CD8-positive, alpha-beta memory T cell (primary cell): ENCODE data around the gene TMEM135. TPM values are rescaled to one million over a fixed set of nuclear protein-coding genes. Genes with fewer than 3 reads are reported as not detected.

Source experiments
- CTCF ChIA-PET: fragments of 350-600 bp; sonication (Branson Sonifier 250); formaldehyde crosslinking; loops from one replicate; lab custom pipeline; 2021; ENCODE audit warnings: antibody characterized with exemption; lab: Charles Lee
- POLR2A ChIA-PET: fragments of 350-600 bp; sonication (Branson Sonifier 250); formaldehyde crosslinking; loops from one replicate; lab custom pipeline; 2021; ENCODE audit warnings: antibody characterized with exemption; lab: Charles Lee
- DNase-seq, 5 donors: peaks; one replicate each; pipeline versions ENCODE4 v3.0.0 to v3.0.0-alpha.2; 2020 to 2022; ENCODE audit warnings: mixed read lengths in 1 of 5
- H3K27ac ChIP-seq: one replicate; pipeline ENCODE4 v1.7.0; 2013; ENCODE audit warnings: low read depth, mild to moderate bottlenecking, low read length, moderate library complexity
- H3K27me3 ChIP-seq: 2 replicates; pipeline ENCODE4 v1.7.0; 2013; ENCODE audit warnings: low read length, mild to moderate bottlenecking; ENCODE audit not compliant: insufficient read depth, poor library complexity, severe bottlenecking
- H3K36me3 ChIP-seq: 2 replicates; pipeline ENCODE4 v1.7.0; 2013; ENCODE audit warnings: mild to moderate bottlenecking, low read length, moderate library complexity; ENCODE audit not compliant: insufficient read depth
- H3K4me1 ChIP-seq: 2 replicates; pipeline ENCODE4 v1.7.0; 2013; ENCODE audit warnings: mild to moderate bottlenecking, low read length, moderate library complexity; ENCODE audit not compliant: insufficient read depth
- H3K4me3 ChIP-seq: 2 replicates; pipeline ENCODE4 v1.7.0; 2013; ENCODE audit warnings: mild to moderate bottlenecking, low read length
- H3K9me3 ChIP-seq: 2 replicates; pipeline ENCODE4 v1.7.0; 2013; ENCODE audit warnings: mild to moderate bottlenecking, low read length
- H3K27ac Mint-ChIP-seq, 8 donors: one replicate each; pipeline ENCODE4 v1.8.0; 2020 to 2021; ENCODE audit warnings: mixed read lengths in 8 of 8, mild to moderate bottlenecking in 6 of 8, inconsistent platforms in 3 of 8, moderate library complexity in 3 of 8
- H3K27me3 Mint-ChIP-seq, 2 donors: one replicate each; pipeline ENCODE4 v1.8.0; 2020 to 2021; ENCODE audit warnings: mixed read lengths in 2 of 2, mild to moderate bottlenecking in 1 of 2, moderate library complexity in 1 of 2
- H3K36me3 Mint-ChIP-seq, 3 donors: one replicate each; pipeline ENCODE4 v1.8.0; 2020 to 2021; ENCODE audit warnings: mixed read lengths in 3 of 3, inconsistent platforms in 1 of 3, mild to moderate bottlenecking in 1 of 3
- H3K4me1 Mint-ChIP-seq, 3 donors: one replicate each; pipeline ENCODE4 v1.8.0; 2020 to 2021; ENCODE audit warnings: mixed read lengths in 3 of 3, inconsistent platforms in 1 of 3, mild to moderate bottlenecking in 1 of 3
- H3K4me3 Mint-ChIP-seq, 7 donors: one replicate each; pipeline ENCODE4 v1.8.0; 2020 to 2021; ENCODE audit warnings: mixed read lengths in 7 of 7, mild to moderate bottlenecking in 6 of 7, moderate library complexity in 4 of 7, inconsistent platforms in 2 of 7
- H3K9me3 Mint-ChIP-seq, 5 donors: one replicate each; pipeline ENCODE4 v1.8.0; 2020 to 2022; ENCODE audit warnings: mixed read lengths in 5 of 5, mild to moderate bottlenecking in 3 of 5, moderate library complexity in 2 of 5, inconsistent platforms in 1 of 5
- polyA plus RNA-seq: library from polyadenylated mRNA; unstranded; fragments of 300-500 nt; fragmentation: Illumina TruSeq; gene quantifications from one replicate; pipeline ENCODE4 v1.2.3, GENCODE V29; 2021
- total RNA-seq, 2 experiments: library from RNA; stranded (reverse); gene quantifications; one replicate each; pipeline ENCODE4 v1.2.3, GENCODE V29; 2021

Gene TMEM135
- total and polyA plus RNA-seq, 3 experiments from 2014 or later: 5.9 to 18.8 (median 12.9) TPM

- peaks cover 3 to 7% (median 4%) of the 10 kb centered on the region in 3 donors for H3K4me1 Mint-ChIP-seq
- H3K27ac Mint-ChIP-seq: no peak overlapping the region
- no peak overlapping the region for H3K4me3 ChIP-seq
- H3K4me1 ChIP-seq: no peaks in the 10 kb centered on the region
- no peaks in the 10 kb centered on the region for H3K9me3 ChIP-seq
- no peaks in the 10 kb centered on the region for H3K27me3 ChIP-seq
- ChIA-PET POLR2A (no interaction called here), CTCF (no interaction called here)
- no peak overlapping the region for H3K27ac ChIP-seq
- no peak overlapping the region for H3K4me3 Mint-ChIP-seq
- H3K9me3 Mint-ChIP-seq: no peaks in the 10 kb centered on the region
- H3K27me3 Mint-ChIP-seq: no peaks in the 10 kb centered on the region
- H3K36me3 Mint-ChIP-seq: peaks cover 2 to 17% (median 5%) of the 10 kb centered on the region in 3 donors
- DNase-seq: no peak
- no peaks in the 10 kb centered on the region for H3K36me3 ChIP-seq
Observed at GRCh38 chr11:87190071-87190470, 152.3 kb downstream of the TMEM135 start.

DNA sequence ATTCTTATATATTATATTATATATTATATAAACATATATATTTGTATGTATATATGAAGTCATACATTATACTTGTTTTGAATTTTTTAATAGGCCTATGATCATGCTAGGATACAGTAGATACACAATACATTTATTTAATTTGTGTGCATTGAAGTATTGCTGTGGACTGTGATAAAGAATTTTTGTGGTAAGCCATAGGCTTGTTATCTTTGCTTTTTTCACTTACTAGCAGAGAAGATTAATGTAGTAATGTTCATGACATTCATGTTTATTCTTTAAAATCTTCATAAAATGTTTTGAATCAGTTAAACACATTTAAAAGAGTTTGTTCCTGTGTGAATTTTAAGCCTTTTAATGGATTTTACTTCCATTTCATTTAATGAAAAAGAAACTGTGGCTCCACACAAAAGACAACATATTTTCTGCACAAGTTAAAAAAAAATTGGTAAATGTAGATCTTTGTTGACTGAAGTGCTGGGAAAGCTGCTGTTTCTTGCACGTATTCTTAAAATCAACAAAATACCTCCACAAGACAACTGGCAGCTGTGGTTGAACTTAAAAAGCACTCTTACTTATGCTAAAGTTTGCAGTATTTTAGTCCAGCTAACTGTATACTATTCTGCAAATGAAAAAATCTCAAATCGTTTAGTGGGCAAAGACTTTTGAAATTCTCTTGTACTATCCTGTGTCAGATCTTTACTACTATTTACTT lies 156.2 kb downstream of the TMEM135 start:
- CTCF ChIA-PET: no interaction called here
- no peak overlapping the region for H3K4me3 Mint-ChIP-seq
- H3K36me3 Mint-ChIP-seq: peaks cover 0 to 5% (median 2%) of the 10 kb centered on the region in 3 donors

GRCh38 chr11:87194985-87195820 lies 157.5 kb downstream of the TMEM135 start:
- DNase-seq: no peak
- no peak overlapping the region for H3K27ac ChIP-seq
- Mint-ChIP-seq H3K27me3 (no peaks in the 10 kb centered on the region), H3K4me3 (no peak overlapping the region), H3K9me3 (no peaks in the 10 kb centered on the region), H3K27ac (no peak overlapping the region), H3K36me3 (peaks cover 0 to 10% (median 1%) of the 10 kb centered on the region in 3 donors), H3K4me1 (peaks cover 0 to 3% (median under 1%) of the 10 kb centered on the region in 3 donors)
- H3K9me3 ChIP-seq: no peaks in the 10 kb centered on the region
- no peaks in the 10 kb centered on the region for H3K27me3 ChIP-seq
- POLR2A ChIA-PET: interaction anchor here (0.7 kb wide), 1 partner anchor 200 kb away, joined by 6 read pairs; no protein-coding TSS in a partner anchor
- H3K36me3 ChIP-seq: no peaks in the 10 kb centered on the region
- H3K4me1 ChIP-seq: no peaks in the 10 kb centered on the region
- CTCF ChIA-PET: no interaction called here
- H3K4me3 ChIP-seq: no peak overlapping the region

More for the DNA sequence above, 156.2 kb downstream of the TMEM135 start:
- no peaks in the 10 kb centered on the region for H3K36me3 ChIP-seq
- H3K27ac ChIP-seq: no peak overlapping the region
- H3K9me3 ChIP-seq: no peaks in the 10 kb centered on the region
- DNase-seq: no peak
- Mint-ChIP-seq H3K27ac (no peak overlapping the region), H3K27me3 (no peaks in the 10 kb centered on the region), H3K9me3 (no peaks in the 10 kb centered on the region), H3K4me1 (peaks cover 0 to 3% (median 3%) of the 10 kb centered on the region in 3 donors)
- POLR2A ChIA-PET: no interaction called here
- H3K27me3 ChIP-seq: no peaks in the 10 kb centered on the region
- no peak overlapping the region for H3K4me3 ChIP-seq
- no peaks in the 10 kb centered on the region for H3K4me1 ChIP-seq

DNA sequence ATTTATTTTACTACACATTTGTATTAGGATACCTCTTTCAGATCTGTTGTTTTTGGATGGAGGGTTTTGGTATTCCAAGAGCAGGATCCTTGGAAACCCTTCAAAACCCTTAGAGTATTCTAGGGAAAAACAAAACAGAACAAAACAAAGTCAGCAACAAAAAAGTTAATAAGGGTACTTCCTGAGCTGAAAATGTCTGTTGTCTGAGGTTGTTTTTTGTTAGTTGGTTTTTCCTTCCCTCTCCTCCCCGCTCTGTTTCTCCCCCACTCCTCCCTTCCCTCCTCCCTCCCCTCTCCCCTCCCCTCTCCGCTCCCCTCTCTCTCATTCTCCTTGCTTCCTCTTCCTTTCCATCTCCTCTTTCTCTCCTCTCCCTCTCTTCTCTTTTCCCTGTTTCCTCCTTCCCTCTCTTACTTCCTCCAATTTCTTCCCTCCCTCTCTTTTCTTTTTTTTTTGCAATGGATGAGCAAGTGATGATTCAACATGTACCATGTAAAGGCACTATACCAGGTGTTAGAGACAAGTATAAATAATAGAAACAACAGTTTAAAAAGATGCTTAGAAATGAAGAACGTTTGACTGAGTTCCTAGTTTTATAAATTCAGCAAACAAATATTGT lies 160.6 kb downstream of the TMEM135 start:
- Mint-ChIP-seq H3K27ac (no peak overlapping the region), H3K27me3 (no peaks in the 10 kb centered on the region), H3K9me3 (no peaks in the 10 kb centered on the region), H3K4me3 (no peak overlapping the region), H3K4me1 (peaks cover 0 to 1% (median 0%) of the 10 kb centered on the region in 3 donors), H3K36me3 (peaks cover 2 to 9% (median 4%) of the 10 kb centered on the region in 3 donors)
- POLR2A ChIA-PET: no interaction called here
- H3K9me3 ChIP-seq: no peaks in the 10 kb centered on the region
- CTCF ChIA-PET: no interaction called here
- H3K27ac ChIP-seq: no peak overlapping the region
- no peaks in the 10 kb centered on the region for H3K4me1 ChIP-seq
- H3K27me3 ChIP-seq: no peaks in the 10 kb centered on the region
- no peaks in the 10 kb centered on the region for H3K36me3 ChIP-seq
- H3K4me3 ChIP-seq: no peak overlapping the region
- DNase-seq: no peak

- no peak for DNase-seq
Observed at GRCh38 chr11:87201376-87201775, 163.6 kb downstream of the TMEM135 start.

DNA sequence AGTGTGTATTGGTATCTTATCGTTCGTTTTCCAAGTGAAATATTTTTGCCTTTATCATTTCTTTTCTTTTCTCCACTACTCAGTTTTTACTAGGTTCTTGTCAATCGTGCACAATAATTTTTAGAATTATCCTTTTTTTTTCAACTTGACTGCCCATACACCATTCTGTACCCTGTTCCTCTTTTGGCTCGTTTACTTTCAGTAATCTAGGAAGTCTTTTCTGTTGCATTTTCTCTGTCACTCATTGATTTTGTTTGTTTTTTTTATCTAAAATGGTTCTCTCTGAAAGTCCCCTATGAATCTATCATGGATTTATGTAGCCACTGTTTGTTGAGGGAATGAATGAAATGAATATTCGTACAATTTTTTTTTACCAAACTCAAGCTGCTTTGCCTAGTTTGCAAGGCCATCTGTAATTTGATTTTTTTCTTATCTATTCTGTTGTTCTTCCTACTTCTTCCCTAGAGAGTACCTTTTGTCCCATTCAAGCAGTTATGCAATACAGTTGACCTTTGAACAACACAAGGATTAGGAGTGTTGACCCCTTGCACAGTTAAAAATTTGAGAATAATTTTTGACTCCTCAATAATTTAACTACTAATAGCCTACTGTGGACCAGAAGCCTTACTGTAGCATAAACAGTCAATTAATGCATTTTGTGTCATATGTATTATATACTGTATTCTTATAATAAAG lies 166.3 kb downstream of the TMEM135 start:
- no peak overlapping the region for H3K4me3 Mint-ChIP-seq
- H3K27ac Mint-ChIP-seq: no peak overlapping the region
- Histone ChIP-seq H3K36me3 (no peaks in the 10 kb centered on the region), H3K27ac (no peak overlapping the region), H3K27me3 (no peaks in the 10 kb centered on the region), H3K4me3 (no peak overlapping the region), H3K9me3 (no peaks in the 10 kb centered on the region), H3K4me1 (no peaks in the 10 kb centered on the region)
- H3K36me3 Mint-ChIP-seq: peaks cover 8 to 25% (median 9%) of the 10 kb centered on the region in 3 donors
- no peak for DNase-seq
- CTCF ChIA-PET: no interaction called here
- peaks cover 0 to 4% (median 2%) of the 10 kb centered on the region in 5 donors for H3K9me3 Mint-ChIP-seq
- POLR2A ChIA-PET: no interaction called here
- H3K4me1 Mint-ChIP-seq: no peaks in the 10 kb centered on the region
- no peaks in the 10 kb centered on the region for H3K27me3 Mint-ChIP-seq

More at GRCh38 chr11:87201376-87201775, 163.6 kb downstream of the TMEM135 start:
- no peak overlapping the region for H3K27ac Mint-ChIP-seq
- no peaks in the 10 kb centered on the region for H3K27me3 Mint-ChIP-seq
- H3K4me1 Mint-ChIP-seq: no peaks in the 10 kb centered on the region
- H3K36me3 Mint-ChIP-seq: peaks cover 4 to 9% (median 4%) of the 10 kb centered on the region in 3 donors
- H3K27me3 ChIP-seq: no peaks in the 10 kb centered on the region
- no peak overlapping the region for H3K4me3 ChIP-seq
- no peaks in the 10 kb centered on the region for H3K36me3 ChIP-seq
- H3K4me3 Mint-ChIP-seq: no peak overlapping the region
- ChIA-PET CTCF (no interaction called here), POLR2A (no interaction called here)
- no peaks in the 10 kb centered on the region for H3K4me1 ChIP-seq
- no peaks in the 10 kb centered on the region for H3K9me3 Mint-ChIP-seq
- H3K27ac ChIP-seq: no peak overlapping the region
- no peaks in the 10 kb centered on the region for H3K9me3 ChIP-seq

DNA sequence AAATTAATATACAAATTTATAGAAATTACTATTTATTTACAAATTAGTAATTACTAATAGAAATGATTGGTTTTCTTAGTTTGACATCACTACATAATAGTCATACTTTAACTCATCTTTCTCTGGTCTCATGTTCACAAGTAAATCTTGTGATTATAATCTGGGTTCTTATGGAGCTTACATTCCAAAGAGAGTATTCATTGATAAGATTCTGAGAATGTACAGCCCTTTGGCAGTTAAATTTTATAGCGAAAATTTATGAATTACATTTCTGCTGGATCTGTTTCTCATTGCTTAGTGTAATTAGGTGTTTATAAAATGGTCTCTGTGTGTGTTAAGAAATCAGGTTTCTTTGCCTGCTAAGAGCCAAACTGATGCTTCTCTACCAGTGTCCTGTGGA lies 175.2 kb downstream of the TMEM135 start:
- ChIA-PET CTCF (no interaction called here), POLR2A (no interaction called here)
- no peak for DNase-seq
- H3K36me3 ChIP-seq: no peaks in the 10 kb centered on the region
- H3K4me1 Mint-ChIP-seq: peaks cover 24 to 32% (median 29%) of the 10 kb centered on the region in 3 donors
- H3K9me3 Mint-ChIP-seq: peaks cover 0 to 5% (median 2%) of the 10 kb centered on the region in 5 donors
- H3K27ac Mint-ChIP-seq: no peak overlapping the region
- no peaks in the 10 kb centered on the region for H3K4me1 ChIP-seq
- no peaks in the 10 kb centered on the region for H3K27me3 Mint-ChIP-seq
- no peaks in the 10 kb centered on the region for H3K9me3 ChIP-seq
- no peaks in the 10 kb centered on the region for H3K27me3 ChIP-seq
- H3K4me3 Mint-ChIP-seq: no peak overlapping the region
- no peak overlapping the region for H3K4me3 ChIP-seq
- peaks cover 2 to 20% (median 8%) of the 10 kb centered on the region in 3 donors for H3K36me3 Mint-ChIP-seq
- no peak overlapping the region for H3K27ac ChIP-seq
